Measurements from ENCODE around the gene SIGLEC8.
"Not testable (repeated sequence)": the region's sequence is repeated elsewhere in the genome, so short reads cannot be mapped to it uniquely, and the experiment has no call there.

The SIGLEC8 gene

GRCh38 chr19:51472607-51473006, 14.4 kb upstream of the SIGLEC8 start:
- no peak for DNase-seq

GRCh38 chr19:51471527-51471926, 13.3 kb upstream of the SIGLEC8 start:
- DNase-seq, result no peak

GRCh38 chr19:51470966-51471365, 12.7 kb upstream of the SIGLEC8 start:
- DNase-seq, result no peak

GRCh38 chr19:51469629-51470028, 11.4 kb upstream of the SIGLEC8 start:
- DNase-seq, result no peak

GRCh38 chr19:51469162-51469561, 10.9 kb upstream of the SIGLEC8 start:
- DNase-seq, result no peak

GRCh38 chr19:51468545-51468920, 10.3 kb upstream of the SIGLEC8 start:
- DNase-seq, result no peak

GRCh38 chr19:51467864-51468544, 9.8 kb upstream of the SIGLEC8 start:
- DNase-seq, result no peak

- no peak for DNase-seq
Measured at GRCh38 chr19:51466723-51467122, 8.5 kb upstream of the SIGLEC8 start.

- not testable (repeated sequence) for DNase-seq
Measured at GRCh38 chr19:51463976-51464581, 5.8 kb upstream of the SIGLEC8 start.

- no peak for DNase-seq
Measured at GRCh38 chr19:51462681-51463080, 4.4 kb upstream of the SIGLEC8 start.

- no peak for DNase-seq
Measured at GRCh38 chr19:51462276-51462675, 4.0 kb upstream of the SIGLEC8 start.

- no peak for DNase-seq
Measured at GRCh38 chr19:51461723-51462161, 3.5 kb upstream of the SIGLEC8 start.

GRCh38 chr19:51460164-51460992, 2.1 kb upstream of the SIGLEC8 start:
- no peak for DNase-seq

GRCh38 chr19:51458899-51459505, 748 bp upstream of the SIGLEC8 start:
- no peak for DNase-seq

GRCh38 chr19:51457351-51458013, 772 bp downstream of the SIGLEC8 start:
- DNase-seq, result no peak

- no peak for DNase-seq
Measured at GRCh38 chr19:51456541-51457290, 1.5 kb downstream of the SIGLEC8 start.

- no peak for DNase-seq
Measured at GRCh38 chr19:51450730-51451307, 7.4 kb downstream of the SIGLEC8 start.

- DNase-seq, result no peak
Measured at GRCh38 chr19:51448411-51449016, 9.7 kb downstream of the SIGLEC8 start.

- DNase-seq, result no peak
Measured at GRCh38 chr19:51448011-51448410, 10.2 kb downstream of the SIGLEC8 start.

GRCh38 chr19:51447510-51447909, 10.7 kb downstream of the SIGLEC8 start:
- not testable (repeated sequence) for DNase-seq

Measured in fibroblast of skin of right quadriceps (primary cell).